ENCODE measurements around the gene PAFAH1B1. TPM values are rescaled to one million over a fixed set of nuclear protein-coding genes. Genes with fewer than 3 reads are reported as not detected.

The PAFAH1B1 gene
- total and polyA plus RNA-seq, 7 experiments from 2014 or later = 15.8 to 156 (median 127) TPM

DNA sequence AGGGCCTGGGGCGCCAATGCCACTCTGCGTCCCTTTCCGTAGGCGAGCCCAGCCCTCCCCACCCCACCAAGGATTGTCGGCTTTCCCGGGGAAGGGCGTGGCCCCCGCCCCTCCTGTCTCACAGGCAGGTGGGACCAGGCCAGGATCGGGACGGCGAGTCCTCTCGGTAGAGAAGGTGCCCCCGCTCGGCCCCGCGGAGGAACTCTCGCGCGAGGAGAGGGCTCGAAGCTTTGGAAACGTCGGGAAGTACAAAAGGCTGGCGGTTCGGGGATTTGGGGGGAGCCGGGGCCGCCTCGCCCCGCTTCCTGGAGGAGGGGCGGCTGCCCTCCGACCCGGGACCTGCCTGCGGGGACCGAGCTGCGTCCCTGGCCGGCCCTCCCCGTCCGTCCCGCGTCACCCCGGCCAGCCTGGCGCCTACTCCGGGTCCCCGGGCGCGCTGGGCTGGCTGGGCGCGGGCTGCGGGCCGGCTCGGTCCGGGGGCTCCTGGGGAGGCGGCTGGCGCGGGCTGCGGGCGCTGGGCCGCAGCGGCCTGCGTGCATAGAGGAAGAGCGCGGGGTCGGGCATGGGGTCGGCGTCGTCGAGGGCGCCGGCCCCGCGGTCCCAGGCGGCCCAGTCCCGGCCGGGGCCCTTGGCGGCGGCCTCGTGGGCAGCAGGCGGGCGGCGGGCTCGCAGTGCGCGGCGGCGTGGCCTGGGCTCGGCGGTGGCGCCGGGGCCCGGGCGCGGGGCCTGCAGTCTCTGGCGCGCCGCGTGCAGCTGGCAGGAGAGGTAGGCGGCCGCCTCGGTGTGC, 130.7 kb downstream of the PAFAH1B1 start:
- intact Hi-C loops (cut with micrococcal nuclease) = loop anchor here in 1 of 2 donors (1.0 kb wide), 1 partner anchor 13 kb away; the partner anchor contains the start of gene CLUH
- ChIA-PET CTCF (interaction anchor here (0.6 to 1.2 kb wide), 3 partner anchors 14 to 112 kb away, joined by 3 to 6 read pairs (median 3); no protein-coding TSS in a partner anchor), POLR2A (no interaction called here)
- H3K4me3 ChIP-seq (ENCODE audit: low read length) = no peak overlapping the region
- Mint-ChIP-seq H3K27ac (peak overlapping the region in 1 of 9 donors; percentile 62), H3K36me3 (no peaks in the 10 kb centered on the region), H3K9me3 (peaks cover 0 to 2% (median 0%) of the 10 kb centered on the region in 11 donors), H3K27me3 (peaks cover 4 to 37% (median 11%) of the 10 kb centered on the region in 5 donors), H3K4me3 (peak overlapping the region in 8 of 10 donors; percentile 28 to 78 (median 64)), H3K4me1 (peaks cover 0 to 9% (median 7%) of the 10 kb centered on the region in 7 donors)
- no peak overlapping the region for H3K27ac ChIP-seq (ENCODE audit: low read depth, low read length)
- ATAC-seq (peak; percentile 18), DNase-seq (no peak)
- H3K4me1 ChIP-seq (ENCODE audit: control insufficient read depth in 2 of 2, insufficient read depth in 2 of 2, low read length in 2 of 2) = peaks cover 0 to 3% of the 10 kb centered on the region in 2 donors
- no peaks in the 10 kb centered on the region for H3K27me3 ChIP-seq (ENCODE audit: control insufficient read depth in 2 of 2, insufficient read depth in 2 of 2, low read length in 2 of 2)
- no peaks in the 10 kb centered on the region for H3K9me3 ChIP-seq (ENCODE audit: control insufficient read depth in 2 of 3, low read length in 3 of 3)
- H3K36me3 ChIP-seq (ENCODE audit: control insufficient read depth in 2 of 3, insufficient read depth in 3 of 3, low read length in 3 of 3) = no peaks in the 10 kb centered on the region

DNA sequence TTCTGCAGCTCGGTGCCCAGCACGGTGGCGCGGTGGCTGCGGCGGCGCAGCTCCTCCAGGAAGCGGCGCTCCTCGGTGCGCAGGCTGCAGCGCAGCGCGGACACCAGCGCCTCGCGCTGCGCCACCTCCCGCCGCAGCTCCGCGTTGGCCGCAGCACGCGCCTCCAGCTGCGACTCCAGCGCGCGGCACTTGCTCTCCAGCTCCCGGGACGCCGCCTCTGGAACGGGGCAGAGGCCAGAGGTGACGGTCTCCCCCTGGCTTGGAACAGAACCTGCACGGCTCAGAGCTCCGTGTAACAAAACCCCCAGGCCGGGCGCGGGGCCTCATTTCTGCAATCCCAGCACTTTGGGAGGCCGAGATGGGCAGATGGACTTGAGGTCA, 131.3 kb downstream of the PAFAH1B1 start:
- intact Hi-C loops (cut with micrococcal nuclease) = loop anchor here in 1 of 2 donors (1.0 kb wide), 1 partner anchor 13 kb away; the partner anchor contains the start of gene CLUH
- DNase-seq = peak in 6 of 9 donors; percentile 31 to 53 (median 34)
- Histone ChIP-seq H3K27ac (ENCODE audit: low read depth, low read length) (no peak overlapping the region), H3K4me3 (ENCODE audit: low read length) (no peak overlapping the region), H3K4me1 (ENCODE audit: control insufficient read depth in 2 of 2, insufficient read depth in 2 of 2, low read length in 2 of 2) (peaks cover 0 to 3% of the 10 kb centered on the region in 2 donors), H3K9me3 (ENCODE audit: control insufficient read depth in 2 of 3, low read length in 3 of 3) (no peaks in the 10 kb centered on the region), H3K36me3 (ENCODE audit: control insufficient read depth in 2 of 3, insufficient read depth in 3 of 3, low read length in 3 of 3) (no peaks in the 10 kb centered on the region), H3K27me3 (ENCODE audit: control insufficient read depth in 2 of 2, insufficient read depth in 2 of 2, low read length in 2 of 2) (no peaks in the 10 kb centered on the region)
- no peak overlapping the region for H3K27ac Mint-ChIP-seq
- H3K36me3 Mint-ChIP-seq = no peaks in the 10 kb centered on the region
- peaks cover 0 to 7% (median 7%) of the 10 kb centered on the region in 7 donors for H3K4me1 Mint-ChIP-seq
- peak overlapping the region in 6 of 10 donors; percentile 13 to 78 (median 60) for H3K4me3 Mint-ChIP-seq
- ChIA-PET CTCF (interaction anchor here (0.6 to 1.3 kb wide), 4 partner anchors 10 to 112 kb away, joined by 3 to 6 read pairs (median 4); no protein-coding TSS in a partner anchor), POLR2A (no interaction called here)
- peaks cover 0 to 2% (median 0%) of the 10 kb centered on the region in 11 donors for H3K9me3 Mint-ChIP-seq
- ATAC-seq = peak; percentile 82
- peaks cover 4 to 37% (median 11%) of the 10 kb centered on the region in 5 donors for H3K27me3 Mint-ChIP-seq

DNA sequence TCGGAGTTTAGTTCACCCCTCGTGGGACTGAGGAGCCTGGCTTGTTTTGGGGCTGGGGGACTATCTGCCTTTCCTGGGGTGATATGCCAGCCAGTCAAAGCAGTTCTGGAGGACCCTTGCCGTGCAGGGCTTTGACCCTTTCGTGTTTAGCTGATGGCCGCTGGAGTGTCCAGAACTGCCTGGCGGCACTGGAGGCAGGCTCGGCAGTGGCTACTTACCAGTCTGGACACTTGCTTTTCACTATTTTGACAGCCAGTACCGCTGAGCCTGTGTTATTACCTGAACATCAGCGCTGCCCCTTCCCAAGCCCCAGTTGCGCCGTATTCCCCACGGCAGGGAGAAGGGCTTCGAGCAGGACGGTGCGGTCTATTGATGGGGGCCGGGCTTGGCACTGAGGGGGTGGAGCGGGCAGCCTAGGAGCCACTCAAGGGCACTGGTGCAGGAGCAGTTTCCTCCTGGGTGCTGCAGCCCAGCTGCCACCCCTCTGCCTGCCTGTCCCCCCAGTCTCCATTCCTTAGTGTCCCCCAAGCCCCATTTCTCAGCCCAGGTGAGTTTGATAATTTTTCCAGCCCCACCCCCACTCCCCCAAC, 137.4 kb downstream of the PAFAH1B1 start:
- no peak overlapping the region for H3K27ac Mint-ChIP-seq
- ATAC-seq = no peak
- CTCF ChIA-PET = no interaction called here
- H3K9me3 Mint-ChIP-seq = no peaks in the 10 kb centered on the region
- peaks cover 5 to 19% (median 11%) of the 10 kb centered on the region in 5 donors for H3K27me3 Mint-ChIP-seq
- H3K36me3 Mint-ChIP-seq = peaks cover 0 to 4% (median 0%) of the 10 kb centered on the region in 5 donors
- POLR2A ChIA-PET = no interaction called here
- Histone ChIP-seq H3K27ac (ENCODE audit: low read depth, low read length) (no peak overlapping the region), H3K9me3 (ENCODE audit: control insufficient read depth in 2 of 3, low read length in 3 of 3) (no peaks in the 10 kb centered on the region), H3K4me3 (ENCODE audit: low read length) (no peak overlapping the region), H3K36me3 (ENCODE audit: control insufficient read depth in 2 of 3, insufficient read depth in 3 of 3, low read length in 3 of 3) (no peaks in the 10 kb centered on the region), H3K4me1 (ENCODE audit: control insufficient read depth in 2 of 2, insufficient read depth in 2 of 2, low read length in 2 of 2) (no peaks in the 10 kb centered on the region), H3K27me3 (ENCODE audit: control insufficient read depth in 2 of 2, insufficient read depth in 2 of 2, low read length in 2 of 2) (no peaks in the 10 kb centered on the region)
- no peak overlapping the region for H3K4me3 Mint-ChIP-seq
- peaks cover 0 to 2% (median 0%) of the 10 kb centered on the region in 7 donors for H3K4me1 Mint-ChIP-seq
- DNase-seq = no peak
- intact Hi-C loops (cut with micrococcal nuclease) = no loop called here

DNA sequence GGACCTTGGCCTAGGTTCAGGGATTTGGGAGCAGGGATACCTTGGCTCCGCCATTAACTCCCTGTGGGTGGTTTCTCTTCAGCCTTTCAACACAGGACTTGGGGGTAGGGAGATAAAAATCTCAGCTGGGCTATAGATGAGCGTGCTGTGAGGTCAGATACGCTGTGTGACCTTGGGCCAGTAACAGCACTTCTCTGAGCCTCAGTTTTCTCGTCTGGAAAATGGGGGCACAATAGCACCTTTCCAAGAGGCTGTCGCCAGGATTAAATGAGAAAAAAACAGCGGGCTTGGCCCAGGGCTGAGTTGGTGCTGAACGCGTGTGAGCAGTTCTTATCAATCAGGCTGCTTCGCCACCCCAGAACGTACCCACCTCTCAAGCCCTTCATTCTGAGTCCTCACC, 138.4 kb downstream of the PAFAH1B1 start:
- no peak for ATAC-seq
- no peak for DNase-seq
- Mint-ChIP-seq H3K36me3 (peaks cover 0 to 4% (median 0%) of the 10 kb centered on the region in 5 donors), H3K9me3 (no peaks in the 10 kb centered on the region), H3K4me3 (no peak overlapping the region), H3K4me1 (peaks cover 0 to 2% (median 0%) of the 10 kb centered on the region in 7 donors), H3K27ac (no peak overlapping the region), H3K27me3 (peaks cover 5 to 19% (median 9%) of the 10 kb centered on the region in 5 donors)
- ChIA-PET CTCF (no interaction called here), POLR2A (no interaction called here)
- no peaks in the 10 kb centered on the region for H3K9me3 ChIP-seq (ENCODE audit: control insufficient read depth in 2 of 3, low read length in 3 of 3)
- no peak overlapping the region for H3K4me3 ChIP-seq (ENCODE audit: low read length)
- no peaks in the 10 kb centered on the region for H3K27me3 ChIP-seq (ENCODE audit: control insufficient read depth in 2 of 2, insufficient read depth in 2 of 2, low read length in 2 of 2)
- H3K27ac ChIP-seq (ENCODE audit: low read depth, low read length) = no peak overlapping the region
- no peaks in the 10 kb centered on the region for H3K36me3 ChIP-seq (ENCODE audit: control insufficient read depth in 2 of 3, insufficient read depth in 3 of 3, low read length in 3 of 3)
- H3K4me1 ChIP-seq (ENCODE audit: control insufficient read depth in 2 of 2, insufficient read depth in 2 of 2, low read length in 2 of 2) = no peaks in the 10 kb centered on the region
- intact Hi-C loops (cut with micrococcal nuclease) = no loop called here

DNA sequence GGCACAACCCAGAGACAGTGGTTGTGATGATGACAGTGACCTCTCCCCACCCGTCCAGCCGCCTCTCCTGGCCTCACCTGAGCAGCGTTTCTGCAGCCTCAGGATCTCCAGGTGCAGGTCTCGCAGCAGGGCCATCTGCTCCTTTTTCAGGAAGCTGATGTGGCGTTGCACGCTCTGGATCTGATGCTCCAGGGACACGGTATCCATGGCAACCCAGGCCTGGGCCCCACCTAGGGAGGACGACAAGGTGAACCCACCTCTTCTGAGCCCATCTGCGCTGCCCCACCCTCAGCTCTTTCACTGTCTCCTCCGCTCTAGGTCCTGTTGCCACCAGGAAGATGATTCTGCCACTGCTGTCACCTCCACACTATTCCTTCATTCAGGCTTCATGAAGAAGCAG, 141.5 kb downstream of the PAFAH1B1 start:
- Histone ChIP-seq H3K27me3 (ENCODE audit: control insufficient read depth in 2 of 2, insufficient read depth in 2 of 2, low read length in 2 of 2) (no peaks in the 10 kb centered on the region), H3K4me1 (ENCODE audit: control insufficient read depth in 2 of 2, insufficient read depth in 2 of 2, low read length in 2 of 2) (no peaks in the 10 kb centered on the region), H3K4me3 (ENCODE audit: low read length) (no peak overlapping the region), H3K36me3 (ENCODE audit: control insufficient read depth in 2 of 3, insufficient read depth in 3 of 3, low read length in 3 of 3) (no peaks in the 10 kb centered on the region), H3K9me3 (ENCODE audit: control insufficient read depth in 2 of 3, low read length in 3 of 3) (no peaks in the 10 kb centered on the region), H3K27ac (ENCODE audit: low read depth, low read length) (no peak overlapping the region)
- peaks cover 0 to 8% (median 0%) of the 10 kb centered on the region in 5 donors for H3K36me3 Mint-ChIP-seq
- H3K4me1 Mint-ChIP-seq = peaks cover 0 to 2% (median 0%) of the 10 kb centered on the region in 7 donors
- peaks cover 0 to 12% (median 0%) of the 10 kb centered on the region in 5 donors for H3K27me3 Mint-ChIP-seq
- ChIA-PET POLR2A (no interaction called here), CTCF (no interaction called here)
- H3K9me3 Mint-ChIP-seq = no peaks in the 10 kb centered on the region
- intact Hi-C loops (cut with micrococcal nuclease) = no loop called here
- ATAC-seq (no peak), DNase-seq (no peak)
- H3K4me3 Mint-ChIP-seq = no peak overlapping the region
- H3K27ac Mint-ChIP-seq = no peak overlapping the region
